Trophoblast cell (in vitro differentiated cells and primary cell): ENCODE results near the gene B3GAT1.

Experiments
- DNase-seq, 2 donors: peaks; one replicate each; pipeline ENCODE4 v3.0.0-alpha.2; 2016
- H2AFZ ChIP-seq: 2 replicates; pipeline ENCODE4 v1.6.1; 2013; ENCODE audit warnings: low read length, moderate library complexity, mild to moderate bottlenecking; ENCODE audit not compliant: insufficient read depth, poor library complexity
- H2AK5ac ChIP-seq: 2 replicates; pipeline ENCODE4 v1.6.1; 2013; ENCODE audit warnings: mild to moderate bottlenecking, low read length
- H2BK120ac ChIP-seq: 2 replicates; pipeline ENCODE4 v1.6.1; 2013; ENCODE audit warnings: low read length, mild to moderate bottlenecking, moderate library complexity; ENCODE audit not compliant: insufficient read depth, poor library complexity
- H2BK12ac ChIP-seq: 2 replicates; pipeline ENCODE4 v1.6.1; 2013; ENCODE audit warnings: mild to moderate bottlenecking, low read length, moderate library complexity
- H2BK5ac ChIP-seq: 2 replicates; pipeline ENCODE4 v1.6.1; 2013; ENCODE audit warnings: low read length, low read depth, moderate library complexity, mild to moderate bottlenecking; ENCODE audit not compliant: poor library complexity
- H3K14ac ChIP-seq: 2 replicates; pipeline ENCODE4 v1.6.1; 2013; ENCODE audit warnings: mild to moderate bottlenecking, low read length
- H3K18ac ChIP-seq: 2 replicates; pipeline ENCODE4 v1.6.1; 2013; ENCODE audit warnings: mild to moderate bottlenecking, low read length
- H3K23ac ChIP-seq: 2 replicates; pipeline ENCODE4 v1.6.1; 2013; ENCODE audit warnings: low read length
- H3K27ac ChIP-seq: 2 replicates; pipeline ENCODE4 v1.5.1; 2013; ENCODE audit warnings: low read depth, mild to moderate bottlenecking, inconsistent platforms, low read length, moderate library complexity
- H3K27me3 ChIP-seq: 2 replicates; pipeline ENCODE4 v1.6.1; 2013; ENCODE audit warnings: inconsistent platforms, mild to moderate bottlenecking, low read length, moderate library complexity; ENCODE audit not compliant: insufficient read depth
- H3K36me3 ChIP-seq, 2 experiments: 1 replicate in 1 of 2; 2 replicates in 1 of 2; pipeline ENCODE4 v1.6.1; 2013; ENCODE audit warnings: low read length in 2 of 2, mild to moderate bottlenecking in 2 of 2, moderate library complexity in 1 of 2; ENCODE audit not compliant: insufficient read depth in 2 of 2, control insufficient read depth in 1 of 2
- H3K4ac ChIP-seq: 2 replicates; pipeline ENCODE4 v1.6.1; 2013; ENCODE audit warnings: low read depth, mild to moderate bottlenecking, low read length, moderate library complexity
- H3K4me1 ChIP-seq, 2 experiments: 1 replicate in 1 of 2; 2 replicates in 1 of 2; pipeline ENCODE4 v1.6.1; 2013; ENCODE audit warnings: low read length in 2 of 2, mild to moderate bottlenecking in 2 of 2, moderate library complexity in 1 of 2; ENCODE audit not compliant: insufficient read depth in 2 of 2, control insufficient read depth in 1 of 2
- H3K4me2 ChIP-seq: 2 replicates; pipeline ENCODE4 v1.6.1; 2013; ENCODE audit warnings: inconsistent platforms, mild to moderate bottlenecking, low read length, moderate library complexity
- H3K4me3 ChIP-seq: 2 replicates; pipeline ENCODE4 v1.5.1; 2013; ENCODE audit warnings: mild to moderate bottlenecking, low read depth, low read length, inconsistent platforms
- H3K79me1 ChIP-seq: one replicate; pipeline ENCODE4 v1.6.1; 2013; ENCODE audit warnings: low read length
- H3K79me2 ChIP-seq: 2 replicates; pipeline ENCODE4 v1.6.1; 2013; ENCODE audit warnings: low read length, mild to moderate bottlenecking; ENCODE audit not compliant: control insufficient read depth, insufficient read depth, poor library complexity
- H3K9ac ChIP-seq: 2 replicates; pipeline ENCODE4 v1.6.1; 2013; ENCODE audit warnings: mild to moderate bottlenecking, low read length
- H3K9me3 ChIP-seq: 2 replicates; pipeline ENCODE4 v1.6.1; 2013; ENCODE audit warnings: low read depth, mild to moderate bottlenecking, control low read depth, inconsistent platforms, low read length; ENCODE audit not compliant: insufficient read depth
- H4K12ac ChIP-seq: 2 replicates; pipeline ENCODE4 v1.6.1; 2013; ENCODE audit warnings: low read depth, mild to moderate bottlenecking, low read length, moderate library complexity
- H4K8ac ChIP-seq: 2 replicates; pipeline ENCODE4 v1.6.1; 2013; ENCODE audit warnings: low read depth, mild to moderate bottlenecking, low read length, moderate library complexity
- H4K91ac ChIP-seq: one replicate; pipeline ENCODE4 v1.6.1; 2013; ENCODE audit warnings: low read depth, mild to moderate bottlenecking, low read length, moderate library complexity
- WGBS: extraction: QIAGEN DNeasy Blood & Tissue Kit; methylation state at CpG from one replicate; pipeline ENCODE4 v1.1.7; 2013; ENCODE audit warnings: missing lambda C conversion rate; ENCODE audit not compliant: insufficient read length, insufficient coverage; ENCODE audit errors: extremely low coverage; 5-methylcytosine and 5-hydroxymethylcytosine counted together

The B3GAT1 gene

GRCh38 chr11:134377876-134378275, 34.2 kb downstream of the B3GAT1 start:
- no peaks in the 10 kb centered on the region for H3K79me1 ChIP-seq
- no peak overlapping the region for H4K8ac ChIP-seq
- no peak overlapping the region for H4K12ac ChIP-seq
- no peak overlapping the region for H2BK120ac ChIP-seq
- WGBS, result no CpG with 5 or more reads among the region's 14 CpGs
- H3K4me3 ChIP-seq, result no peak overlapping the region
- H4K91ac ChIP-seq, result no peak overlapping the region
- H2AFZ ChIP-seq, result no peak overlapping the region
- H3K4ac ChIP-seq, result no peak overlapping the region
- no peak overlapping the region for H2BK5ac ChIP-seq
- no peaks in the 10 kb centered on the region for H3K36me3 ChIP-seq
- no peak overlapping the region for H3K27ac ChIP-seq
- H3K27me3 ChIP-seq, result no peaks in the 10 kb centered on the region
- no peak overlapping the region for H2BK12ac ChIP-seq
- H3K23ac ChIP-seq, result no peak overlapping the region
- no peak overlapping the region for H3K4me2 ChIP-seq
- no peaks in the 10 kb centered on the region for H3K4me1 ChIP-seq
- DNase-seq, result no peak
- H3K79me2 ChIP-seq, result no peaks in the 10 kb centered on the region
- no peak overlapping the region for H2AK5ac ChIP-seq
- H3K14ac ChIP-seq, result no peak overlapping the region
- no peak overlapping the region for H3K9ac ChIP-seq
- peaks cover 4% of the 10 kb centered on the region for H3K9me3 ChIP-seq
- H3K18ac ChIP-seq, result no peak overlapping the region

- H3K4me2 ChIP-seq, result no peak overlapping the region
- H3K4ac ChIP-seq, result no peak overlapping the region
- no peak overlapping the region for H2BK12ac ChIP-seq
- H3K79me1 ChIP-seq, result no peaks in the 10 kb centered on the region
- H3K36me3 ChIP-seq, result no peaks in the 10 kb centered on the region
- no peak overlapping the region for H3K27ac ChIP-seq
- no peak overlapping the region for H3K4me3 ChIP-seq
- H3K18ac ChIP-seq, result no peak overlapping the region
- H3K9me3 ChIP-seq, result peaks cover 2% of the 10 kb centered on the region
- H3K27me3 ChIP-seq, result no peaks in the 10 kb centered on the region
- H3K4me1 ChIP-seq, result no peaks in the 10 kb centered on the region
- no peak overlapping the region for H4K12ac ChIP-seq
- H3K9ac ChIP-seq, result no peak overlapping the region
- H3K14ac ChIP-seq, result no peak overlapping the region
- H2BK5ac ChIP-seq, result no peak overlapping the region
- H3K79me2 ChIP-seq, result no peaks in the 10 kb centered on the region
- no peak overlapping the region for H4K91ac ChIP-seq
- no CpG with 5 or more reads among the region's 18 CpGs for WGBS
- DNase-seq, result no peak
- H3K23ac ChIP-seq, result no peak overlapping the region
- H4K8ac ChIP-seq, result no peak overlapping the region
- H2AK5ac ChIP-seq, result no peak overlapping the region
- H2AFZ ChIP-seq, result no peak overlapping the region
- no peak overlapping the region for H2BK120ac ChIP-seq
These were observed 35.7 kb downstream of the B3GAT1 start for GRCh38 chr11:134376150-134376921.

- Histone ChIP-seq H3K9ac (no peak overlapping the region), H2AK5ac (no peak overlapping the region), H3K27me3 (no peaks in the 10 kb centered on the region), H3K18ac (no peak overlapping the region), H3K4me2 (no peak overlapping the region), H2BK120ac (no peak overlapping the region), H4K8ac (no peak overlapping the region), H3K27ac (no peak overlapping the region), H3K14ac (no peak overlapping the region), H3K4ac (no peak overlapping the region), H3K4me1 (no peaks in the 10 kb centered on the region), H3K9me3 (peaks cover 2% of the 10 kb centered on the region), H4K91ac (no peak overlapping the region), H2BK5ac (no peak overlapping the region), H2BK12ac (no peak overlapping the region), H2AFZ (no peak overlapping the region), H3K4me3 (peak overlapping the region; percentile 10), H3K36me3 (no peaks in the 10 kb centered on the region), H3K79me1 (no peaks in the 10 kb centered on the region), H4K12ac (no peak overlapping the region), H3K79me2 (no peaks in the 10 kb centered on the region), H3K23ac (no peak overlapping the region)
- no CpG with 5 or more reads among the region's 16 CpGs for WGBS
- no peak for DNase-seq
These were observed 37.0 kb downstream of the B3GAT1 start for GRCh38 chr11:134374891-134375550.

- Histone ChIP-seq H2AFZ (no peak overlapping the region), H3K18ac (no peak overlapping the region), H3K4me2 (no peak overlapping the region), H4K8ac (no peak overlapping the region), H2AK5ac (no peak overlapping the region), H3K4me1 (no peaks in the 10 kb centered on the region), H3K4me3 (no peak overlapping the region), H2BK12ac (no peak overlapping the region), H2BK120ac (no peak overlapping the region), H3K27ac (no peak overlapping the region), H3K79me1 (no peaks in the 10 kb centered on the region), H3K14ac (no peak overlapping the region), H3K9me3 (peaks cover 2% of the 10 kb centered on the region), H3K27me3 (no peaks in the 10 kb centered on the region), H4K12ac (no peak overlapping the region), H2BK5ac (no peak overlapping the region), H3K79me2 (no peaks in the 10 kb centered on the region), H4K91ac (no peak overlapping the region), H3K23ac (no peak overlapping the region), H3K9ac (no peak overlapping the region), H3K4ac (no peak overlapping the region), H3K36me3 (no peaks in the 10 kb centered on the region)
- DNase-seq, result no peak
- WGBS, result no CpG with 5 or more reads among the region's 9 CpGs
These were observed 37.9 kb downstream of the B3GAT1 start for GRCh38 chr11:134374171-134374570.
